ENCODE data around the gene TMEM131. TPM values are rescaled to one million over a fixed set of nuclear protein-coding genes. Genes with fewer than 3 reads are reported as not detected.

The TMEM131 gene
- total and polyA plus RNA-seq, 2 of the 8 experiments (the other 6 are each of a cell fraction or from before 2014, with no cell fraction given), result 9.7 to 22.9 TPM

DNA sequence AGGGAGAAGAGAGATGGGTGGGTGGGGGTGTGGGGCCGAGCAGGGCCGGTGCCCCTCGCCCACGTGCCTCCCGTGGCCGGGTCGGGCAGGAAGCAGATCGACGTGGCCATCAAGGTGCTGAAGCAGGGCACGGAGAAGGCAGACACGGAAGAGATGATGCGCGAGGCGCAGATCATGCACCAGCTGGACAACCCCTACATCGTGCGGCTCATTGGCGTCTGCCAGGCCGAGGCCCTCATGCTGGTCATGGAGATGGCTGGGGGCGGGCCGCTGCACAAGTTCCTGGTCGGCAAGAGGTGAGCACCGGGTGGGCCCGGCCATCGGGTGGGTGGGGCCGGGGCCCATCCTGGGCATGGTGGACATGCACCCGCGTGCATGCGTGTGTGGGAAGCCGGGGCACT is 260.6 kb downstream of the TMEM131 start:
- Histone ChIP-seq H3K27me3 (replicated peaks in 1 of 4; ENCODE audit: control insufficient read depth in 3 of 4, extremely low read depth in 1 of 4, insufficient read depth in 3 of 4, low read length in 3 of 4) (no peaks in the 10 kb centered on the region), H2BK12ac (ENCODE audit: low read depth, low read length) (no peak overlapping the region), H2BK5ac (ENCODE audit: low read depth, low read length) (no peak overlapping the region), H4K91ac (replicated peaks; ENCODE audit: insufficient read length, low read length) (no peak overlapping the region), H3K23ac (ENCODE audit: insufficient read length) (no peak overlapping the region), H3K14ac (ENCODE audit: insufficient read length) (no peak overlapping the region), H3K4me2 (ENCODE audit: insufficient read depth in 1 of 2, low read depth in 2 of 2, low read length in 2 of 2) (no peak overlapping the region), H2BK15ac (ENCODE audit: low read length) (no peak overlapping the region), H3K9me3 (ENCODE audit: insufficient read depth in 2 of 2, low read depth in 1 of 2, low read length in 1 of 2) (no peaks in the 10 kb centered on the region), H2BK20ac (ENCODE audit: low read length) (no peak overlapping the region), H2AFZ (ENCODE audit: low read length) (no peak overlapping the region), H2AK5ac (ENCODE audit: low read depth, low read length) (no peak overlapping the region), H3K27ac (ENCODE audit: low read depth, low read length) (no peak overlapping the region), H3K36me3 (ENCODE audit: control insufficient read depth in 2 of 4, insufficient read depth in 4 of 4, low read length in 3 of 4) (no peaks in the 10 kb centered on the region), H3K23me2 (ENCODE audit: low read depth, low read length) (no peaks in the 10 kb centered on the region), H3K4ac (replicated peaks; ENCODE audit: insufficient read length, low read depth, low read length) (no peak overlapping the region), H3K56ac (replicated peaks; ENCODE audit: insufficient read length, low read depth, low read length) (no peak overlapping the region), H3K4me1 (replicated peaks in 1 of 4; ENCODE audit: control insufficient read depth in 3 of 4, insufficient read depth in 4 of 4, low read length in 3 of 4) (no peaks in the 10 kb centered on the region), H3K4me3 (ENCODE audit: extremely low read depth in 1 of 4, insufficient read depth in 2 of 4, low read depth in 3 of 4, low read length in 4 of 4) (no peak overlapping the region), H3K79me2 (ENCODE audit: control insufficient read depth in 1 of 2, insufficient read depth in 2 of 2, low read length in 2 of 2) (no peaks in the 10 kb centered on the region), H3K18ac (ENCODE audit: extremely low read depth, low read length) (no peak overlapping the region), H2BK120ac (replicated peaks; ENCODE audit: low read depth, low read length) (no peak overlapping the region), H3K79me1 (ENCODE audit: low read depth, low read length) (no peaks in the 10 kb centered on the region), H4K5ac (ENCODE audit: insufficient read length, low read depth, low read length) (no peak overlapping the region), H4K20me1 (replicated peaks in 1 of 2; ENCODE audit: control insufficient read depth in 1 of 2, insufficient read depth in 2 of 2, low read length in 2 of 2) (peaks cover 0 to 2% of the 10 kb centered on the region in 2 experiments), H4K8ac (ENCODE audit: extremely low read depth, insufficient read depth, low read length) (no peak overlapping the region), H3K9ac (replicated peaks in 1 of 4; ENCODE audit: extremely low read depth in 1 of 4, low read depth in 3 of 4, low read length in 3 of 4) (no peak overlapping the region)
- DNase-seq (ENCODE audit: low read depth in 1 of 2, low spot score in 2 of 2), result no peak
- no peak for FAIRE-seq
- WGBS, 2 experiments (ENCODE audit: extremely low coverage in 1 of 2, insufficient coverage in 1 of 2, insufficient read length in 1 of 2, insufficient replicate concordance in 2 of 2, low coverage in 1 of 2, low lambda C conversion rate in 2 of 2, missing lambda C conversion rate in 1 of 2), result 96% methylated on average over 14 of the region's 29 CpGs; no CpG with 5 or more reads in 1 of the 2 experiments
- ChIA-PET POLR2A (ENCODE audit: partially characterized antibody) (interaction anchor here (1.3 kb wide), 1 partner anchor 9 kb away, joined by 3 read pairs; no protein-coding TSS in a partner anchor), CTCF (ENCODE audit: partially characterized antibody) (interaction anchor here (1.2 to 3.7 kb wide), 3 partner anchors 13 to 40 kb away, joined by 3 to 17 read pairs (median 4); no protein-coding TSS in a partner anchor)
- TF ChIP-seq, protein P1, sequence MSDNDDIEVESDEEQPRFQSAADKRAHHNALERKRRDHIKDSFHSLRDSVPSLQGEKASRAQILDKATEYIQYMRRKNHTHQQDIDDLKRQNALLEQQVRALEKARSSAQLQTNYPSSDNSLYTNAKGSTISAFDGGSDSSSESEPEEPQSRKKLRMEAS (IDR thresholded peaks at IDR 0.05), result no peak

Data from H1 (cell line).